ENCODE results near the gene MAPK8IP2.

MAPK8IP2 gene

GRCh38 chr22:50584106-50585096 lies 16.2 kb upstream of the MAPK8IP2 start:
- no peak for TF ChIP-seq CTCF (IDR thresholded peaks at IDR 0.05; ENCODE audit: low read length, missing control alignments)
- no peak overlapping the region for H3K4me3 ChIP-seq (replicated peaks; ENCODE audit: low read depth, low read length)
- no peak for DNase-seq (ENCODE audit: low read depth)

- DNase-seq (ENCODE audit: low read depth), result no peak
- H3K4me3 ChIP-seq (replicated peaks; ENCODE audit: low read depth, low read length), result no peak overlapping the region
- TF ChIP-seq CTCF (IDR thresholded peaks at IDR 0.05; ENCODE audit: low read length, missing control alignments), result no peak
These were observed 15.4 kb upstream of the MAPK8IP2 start for GRCh38 chr22:50585238-50585637.

- no peak for DNase-seq (ENCODE audit: low read depth)
- no peak overlapping the region for H3K4me3 ChIP-seq (replicated peaks; ENCODE audit: low read depth, low read length)
- TF ChIP-seq CTCF (IDR thresholded peaks at IDR 0.05; ENCODE audit: low read length, missing control alignments), result no peak
These were observed 14.8 kb upstream of the MAPK8IP2 start for GRCh38 chr22:50585781-50586180.

- no peak for TF ChIP-seq CTCF (IDR thresholded peaks at IDR 0.05; ENCODE audit: low read length, missing control alignments)
- no peak for DNase-seq (ENCODE audit: low read depth)
- no peak overlapping the region for H3K4me3 ChIP-seq (replicated peaks; ENCODE audit: low read depth, low read length)
These were observed 14.2 kb upstream of the MAPK8IP2 start for GRCh38 chr22:50586416-50586815.

GRCh38 chr22:50587407-50587806 lies 13.2 kb upstream of the MAPK8IP2 start:
- no peak for TF ChIP-seq CTCF (IDR thresholded peaks at IDR 0.05; ENCODE audit: low read length, missing control alignments)
- no peak overlapping the region for H3K4me3 ChIP-seq (replicated peaks; ENCODE audit: low read depth, low read length)

GRCh38 chr22:50595189-50595588 lies 5.4 kb upstream of the MAPK8IP2 start:
- no peak for TF ChIP-seq CTCF (IDR thresholded peaks at IDR 0.05; ENCODE audit: low read length, missing control alignments)
- no peak for DNase-seq (ENCODE audit: low read depth)

More at GRCh38 chr22:50587407-50587806, 13.2 kb upstream of the MAPK8IP2 start:
- no peak for DNase-seq (ENCODE audit: low read depth)

More at GRCh38 chr22:50595189-50595588, 5.4 kb upstream of the MAPK8IP2 start:
- no peak overlapping the region for H3K4me3 ChIP-seq (replicated peaks; ENCODE audit: low read depth, low read length)

All from fibroblast of pulmonary artery (primary cell).